ENCODE measurements around the gene CELSR2. TPM values are rescaled to one million over a fixed set of nuclear protein-coding genes. Genes with fewer than 3 reads are reported as not detected.

Gene CELSR2
- total and polyA plus RNA-seq, 2 experiments from 2014 or later: 11.2 to 35.1 TPM

DNA sequence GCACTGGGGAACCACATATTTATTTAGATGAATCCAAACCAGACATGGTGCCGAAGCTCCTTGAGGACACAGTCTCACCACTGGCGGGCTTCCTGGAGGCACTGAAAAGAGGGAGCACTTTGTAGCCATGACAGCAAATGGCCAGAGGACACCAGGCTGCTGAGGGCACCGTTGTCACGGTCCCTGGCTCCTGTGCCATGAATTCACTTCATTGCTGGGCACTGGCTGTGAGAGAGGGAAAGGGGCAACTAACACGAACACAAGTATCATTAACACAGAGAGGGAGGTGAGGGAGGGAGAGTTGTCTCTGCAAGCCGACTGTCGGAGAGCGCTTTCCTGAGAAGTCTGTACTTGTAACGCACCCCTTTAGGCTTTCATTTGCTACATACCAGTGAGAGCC is 43.0 kb downstream of the CELSR2 start (continued):
- TF ChIP-seq REST (IDR thresholded peaks at IDR 0.05; ENCODE audit: unreplicated experiment): no peak

DNA sequence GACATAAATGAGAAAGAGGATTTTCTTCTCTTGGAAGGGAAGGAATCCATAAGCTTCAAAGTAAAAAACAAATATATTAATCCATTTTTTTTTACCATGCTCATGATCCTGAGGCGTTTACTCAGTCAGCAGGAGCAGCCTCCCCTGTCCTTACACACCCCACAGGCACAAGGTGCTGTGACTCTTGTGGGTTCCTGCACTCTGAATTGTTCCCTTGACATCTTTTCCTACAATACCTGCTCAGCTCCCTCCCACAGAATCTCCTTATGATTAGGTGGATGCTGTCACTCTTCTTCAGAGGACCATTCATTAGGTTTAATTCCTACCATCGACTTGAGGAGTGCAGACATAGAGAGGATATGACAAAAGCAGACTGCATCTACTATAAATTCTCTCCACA is 43.7 kb downstream of the CELSR2 start:
- peaks cover 12% of the 10 kb centered on the region for H3K27me3 Mint-ChIP-seq (ENCODE audit: insufficient read depth, low read depth, poor library complexity)
- H3K27me3 ChIP-seq (ENCODE audit: insufficient read depth): no peaks in the 10 kb centered on the region
- H3K9me3 Mint-ChIP-seq: no peaks in the 10 kb centered on the region
- H3K4me2 ChIP-seq: no peak overlapping the region
- ATAC-seq (no peak), DNase-seq (ENCODE audit: low spot score) (no peak)
- peaks cover 7% of the 10 kb centered on the region; the same call in 2 of the 3 replicates for H3K4me1 Mint-ChIP-seq
- no peaks in the 10 kb centered on the region for H3K36me3 Mint-ChIP-seq (ENCODE audit: low read depth)
- H3K4me3 ChIP-seq: no peak overlapping the region
- no peak overlapping the region for H3K4me3 Mint-ChIP-seq
- no peaks in the 10 kb centered on the region for H3K36me3 ChIP-seq (ENCODE audit: insufficient read depth)
- no peaks in the 10 kb centered on the region for H3K9me2 ChIP-seq (ENCODE audit: insufficient read depth)
- no peak overlapping the region for H3K27ac Mint-ChIP-seq
- H4K20me1 ChIP-seq (replicated peaks; ENCODE audit: insufficient read depth): no peaks in the 10 kb centered on the region
- no peak overlapping the region for H3K27ac ChIP-seq (ENCODE audit: low read depth)
- no peaks in the 10 kb centered on the region for H3K79me2 ChIP-seq (replicated peaks; ENCODE audit: insufficient read depth)
- H3F3A ChIP-seq (replicated peaks; ENCODE audit: low read depth): no peaks in the 10 kb centered on the region
- H2AFZ ChIP-seq: no peak overlapping the region
- no peaks in the 10 kb centered on the region for H3K4me1 ChIP-seq (ENCODE audit: insufficient read depth)
- TF ChIP-seq ZNF331 (CRISPR knock-in tag; IDR thresholded peaks at IDR 0.05; ENCODE audit: low read depth): no peak
- no peak for TF ChIP-seq POLR2AphosphoS5 (IDR thresholded peaks at IDR 0.05; ENCODE audit: low read depth)
- no peak for TF ChIP-seq ETS1 (IDR thresholded peaks at IDR 0.05)
- TF ChIP-seq ZNF462 (CRISPR knock-in tag; IDR thresholded peaks at IDR 0.05): no peak
- no peak for TF ChIP-seq REST (IDR thresholded peaks at IDR 0.05; ENCODE audit: unreplicated experiment)
- TF ChIP-seq NANOG (IDR thresholded peaks at IDR 0.05; ENCODE audit: borderline replicate concordance): no peak
- TF ChIP-seq CREB1 (CRISPR knock-in tag; IDR thresholded peaks at IDR 0.05; ENCODE audit: low read depth): no peak
- no peak for TF ChIP-seq JUNB (IDR thresholded peaks at IDR 0.05; ENCODE audit: unreplicated experiment)
- TF ChIP-seq ZNF114 (CRISPR knock-in tag; IDR thresholded peaks at IDR 0.05): no peak
